ENCODE data around the gene PDE4B.

DNA sequence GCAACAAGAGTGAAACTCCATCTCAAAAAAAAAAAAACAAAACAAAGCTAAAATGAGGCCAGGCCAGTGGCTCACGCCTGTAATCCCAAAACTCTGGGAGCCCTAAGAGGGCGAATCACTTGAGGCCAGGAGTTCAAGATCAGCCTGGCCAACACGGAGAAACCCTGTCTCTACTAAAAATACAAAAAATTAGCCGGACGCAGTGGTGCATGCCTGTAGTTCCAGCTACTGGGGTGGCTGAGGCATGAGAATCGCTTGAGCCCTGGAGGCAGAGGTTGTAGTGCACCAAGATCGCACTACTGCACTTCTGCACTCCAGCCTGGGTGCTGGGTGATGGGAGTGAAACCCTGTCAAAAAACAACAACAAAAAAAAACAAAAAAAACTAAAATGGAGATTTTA lies 550.0 kb downstream of the PDE4B start:
- TF ChIP-seq CTCF (IDR thresholded peaks at IDR 0.05 in 2 of 3, conservative IDR thresholded peaks at IDR 0.05 in 1 of 3; ENCODE audit: control insufficient read depth in 2 of 3, extremely low read depth in 1 of 3, insufficient read depth in 1 of 3, low read depth in 3 of 3, low read length in 3 of 3), result no peak
- no peak for TF ChIP-seq STAT3 (IDR thresholded peaks at IDR 0.05; ENCODE audit: low read depth, low read length)
- no peak for TF ChIP-seq BRCA1 (IDR thresholded peaks at IDR 0.05; ENCODE audit: low read depth, low read length)
- no peak for TF ChIP-seq TCF7 (IDR thresholded peaks at IDR 0.05; ENCODE audit: borderline replicate concordance)
- TF ChIP-seq CHD4 (IDR thresholded peaks at IDR 0.05), result no peak
- TF ChIP-seq RCOR1 (conservative IDR thresholded peaks at IDR 0.05; ENCODE audit: low read depth, low read length), result no peak
- TF ChIP-seq CEBPB (IDR thresholded peaks at IDR 0.05; ENCODE audit: borderline replicate concordance in 1 of 2, low read depth in 2 of 2, low read length in 2 of 2), result no peak
- no peak for TF ChIP-seq TAF1 (IDR thresholded peaks at IDR 0.05; ENCODE audit: borderline replicate concordance, low read depth, low read length)
- TF ChIP-seq ZNF274 (IDR thresholded peaks at IDR 0.05; ENCODE audit: insufficient read depth, insufficient read length), result no peak
- no peak for TF ChIP-seq MXI1 (IDR thresholded peaks at IDR 0.05; ENCODE audit: low read depth, low read length)
- no peak for TF ChIP-seq SMC3 (IDR thresholded peaks at IDR 0.05; ENCODE audit: borderline replicate concordance, low read length)
- TF ChIP-seq, protein P1, sequence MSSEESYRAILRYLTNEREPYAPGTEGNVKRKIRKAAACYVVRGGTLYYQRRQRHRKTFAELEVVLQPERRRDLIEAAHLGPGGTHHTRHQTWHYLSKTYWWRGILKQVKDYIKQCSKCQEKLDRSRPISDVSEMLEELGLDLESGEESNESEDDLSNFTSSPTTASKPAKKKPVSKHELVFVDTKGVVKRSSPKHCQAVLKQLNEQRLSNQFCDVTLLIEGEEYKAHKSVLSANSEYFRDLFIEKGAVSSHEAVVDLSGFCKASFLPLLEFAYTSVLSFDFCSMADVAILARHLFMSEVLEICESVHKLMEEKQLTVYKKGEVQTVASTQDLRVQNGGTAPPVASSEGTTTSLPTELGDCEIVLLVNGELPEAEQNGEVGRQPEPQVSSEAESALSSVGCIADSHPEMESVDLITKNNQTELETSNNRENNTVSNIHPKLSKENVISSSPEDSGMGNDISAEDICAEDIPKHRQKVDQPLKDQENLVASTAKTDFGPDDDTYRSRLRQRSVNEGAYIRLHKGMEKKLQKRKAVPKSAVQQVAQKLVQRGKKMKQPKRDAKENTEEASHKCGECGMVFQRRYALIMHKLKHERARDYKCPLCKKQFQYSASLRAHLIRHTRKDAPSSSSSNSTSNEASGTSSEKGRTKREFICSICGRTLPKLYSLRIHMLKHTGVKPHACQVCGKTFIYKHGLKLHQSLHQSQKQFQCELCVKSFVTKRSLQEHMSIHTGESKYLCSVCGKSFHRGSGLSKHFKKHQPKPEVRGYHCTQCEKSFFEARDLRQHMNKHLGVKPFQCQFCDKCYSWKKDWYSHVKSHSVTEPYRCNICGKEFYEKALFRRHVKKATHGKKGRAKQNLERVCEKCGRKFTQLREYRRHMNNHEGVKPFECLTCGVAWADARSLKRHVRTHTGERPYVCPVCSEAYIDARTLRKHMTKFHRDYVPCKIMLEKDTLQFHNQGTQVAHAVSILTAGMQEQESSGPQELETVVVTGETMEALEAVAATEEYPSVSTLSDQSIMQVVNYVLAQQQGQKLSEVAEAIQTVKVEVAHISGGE (CRISPR knock-in tag; IDR thresholded peaks at IDR 0.05), result no peak

Data from GM12878 (cell line).